CD4-positive, alpha-beta T cell treated with Interleukin-10 for 1 hour (primary cell): ENCODE results near the gene TMEM235.

Experiments used
- DNase-seq: peaks from one replicate; pipeline ENCODE4 v3.0.0-alpha.2; 2020

The TMEM235 gene

DNA sequence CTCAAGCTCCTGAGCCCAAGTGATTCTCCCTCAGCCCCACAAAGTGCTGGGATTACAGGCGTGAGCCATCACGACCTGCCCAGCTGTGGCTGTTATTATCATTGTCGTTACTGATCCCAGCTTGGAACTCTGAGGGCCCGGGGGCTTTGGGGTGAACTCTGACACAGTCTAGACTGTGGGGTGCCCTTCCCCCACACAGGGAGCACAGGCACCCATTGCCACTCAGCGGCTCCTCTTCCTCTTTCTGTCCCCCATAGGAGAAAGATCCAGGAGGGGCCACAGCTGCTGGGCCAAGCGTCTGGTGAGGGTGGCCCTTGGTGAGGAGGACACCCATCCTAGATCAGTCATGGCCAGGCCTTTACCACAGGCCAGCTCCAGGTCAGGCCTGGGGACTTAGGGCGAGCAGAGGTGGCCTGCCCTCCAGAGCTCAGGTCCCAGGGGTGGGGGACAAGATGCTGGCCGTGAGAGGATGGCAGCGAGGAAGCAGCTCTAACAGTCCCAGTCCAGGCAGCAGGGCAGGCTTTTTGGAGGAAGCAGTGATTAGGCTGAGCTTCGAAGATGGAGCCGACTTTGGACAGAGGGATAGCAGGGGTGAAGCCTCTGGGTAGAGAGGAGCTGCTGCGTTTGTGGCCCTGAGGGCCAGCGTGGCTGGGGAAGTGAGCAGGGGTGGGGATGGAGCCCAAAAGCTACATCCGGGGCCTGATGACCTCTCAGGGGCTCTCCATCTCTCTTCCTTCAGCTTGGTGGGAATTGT is 24.7 kb downstream of the TMEM235 start:
- DNase-seq, result no peak

DNA sequence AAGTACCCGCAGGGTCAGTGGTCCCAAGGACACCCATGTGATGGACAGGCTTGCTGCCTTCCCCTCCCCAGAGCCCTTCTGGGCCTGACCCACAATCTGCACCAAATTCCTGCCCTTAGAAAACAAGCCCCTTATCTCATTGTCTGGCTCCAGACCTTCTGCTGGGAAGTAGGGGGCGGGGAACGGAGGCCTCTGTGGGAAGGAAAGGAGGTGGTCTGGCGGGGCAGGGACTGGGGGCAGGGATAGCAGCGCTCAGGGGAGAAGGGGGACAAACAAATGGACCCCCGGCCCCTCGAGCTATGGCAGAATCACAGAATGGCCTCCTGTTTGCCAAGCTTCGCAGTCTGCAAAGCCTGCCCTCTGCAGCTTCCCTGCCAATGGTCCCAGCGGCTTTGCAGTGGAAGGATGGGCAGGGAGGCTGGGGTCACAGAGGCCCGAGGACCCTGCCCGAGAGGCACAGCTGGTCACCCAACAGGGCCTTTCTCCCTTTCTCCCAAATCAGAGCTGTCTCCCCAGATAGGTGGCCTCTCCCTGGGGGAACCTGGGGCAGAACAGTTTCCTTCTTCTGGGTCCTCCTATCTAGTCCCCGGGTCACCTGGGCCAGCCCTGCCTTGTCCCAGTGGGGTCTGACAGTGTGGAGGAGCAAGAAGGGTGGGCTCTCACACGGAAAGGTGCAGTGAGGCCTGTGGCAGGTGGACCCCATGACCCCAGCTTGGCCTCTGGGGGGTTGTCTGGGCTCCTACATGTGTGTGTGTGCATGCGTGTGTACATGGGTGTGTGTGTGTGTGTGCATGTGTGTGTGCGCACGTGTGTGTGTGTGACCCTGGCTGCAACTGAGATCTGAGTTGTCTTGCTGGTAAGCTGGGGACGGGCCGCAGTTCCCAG is 25.5 kb downstream of the TMEM235 start:
- DNase-seq, result no peak

- DNase-seq, result peak; percentile 57
These were observed 26.4 kb downstream of the TMEM235 start for GRCh38 chr17:78257810-78258322.

DNA sequence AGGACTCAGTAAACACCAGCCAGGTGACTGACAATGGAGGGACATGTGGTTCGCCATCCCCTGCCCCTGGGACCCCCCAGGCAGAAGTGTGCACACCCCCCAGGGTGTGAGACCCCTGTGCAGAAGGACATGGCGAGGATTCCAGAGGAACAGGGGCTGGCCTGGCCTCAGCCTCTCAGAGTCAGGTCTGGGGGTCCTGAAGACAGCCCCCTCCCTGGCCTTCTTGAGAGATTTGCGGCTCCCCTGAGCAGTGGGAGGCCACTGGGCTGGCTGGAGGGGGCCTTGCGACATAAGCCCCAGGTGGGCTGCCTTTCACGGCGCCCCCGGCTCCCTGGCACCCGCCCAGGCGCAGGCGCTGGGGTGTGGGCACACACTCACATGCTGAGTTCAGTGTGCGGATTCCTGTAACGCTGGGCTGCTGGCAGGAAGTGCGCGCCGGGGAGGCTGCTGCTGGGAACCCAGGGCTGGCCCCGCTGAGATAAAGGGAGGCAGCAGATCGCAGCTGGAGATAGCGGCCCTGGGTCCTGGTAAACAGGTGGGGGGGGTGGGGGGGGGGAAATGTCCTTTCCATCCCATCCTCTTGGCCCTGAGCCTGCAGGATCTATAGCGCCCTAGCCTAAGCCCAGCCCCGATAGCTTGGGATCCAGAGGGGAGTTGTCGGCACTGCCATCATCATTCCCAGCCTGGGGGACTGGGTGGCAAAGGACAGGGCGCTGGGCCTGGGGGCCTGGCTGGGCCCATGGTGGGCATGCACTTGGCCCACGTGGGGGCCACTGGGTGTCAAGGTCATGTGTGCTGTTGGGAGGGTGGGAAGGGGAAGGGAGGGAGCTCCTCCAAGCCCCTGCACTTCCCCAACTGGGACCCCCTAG is 27.1 kb downstream of the TMEM235 start:
- DNase-seq, result peak; percentile 88

DNA sequence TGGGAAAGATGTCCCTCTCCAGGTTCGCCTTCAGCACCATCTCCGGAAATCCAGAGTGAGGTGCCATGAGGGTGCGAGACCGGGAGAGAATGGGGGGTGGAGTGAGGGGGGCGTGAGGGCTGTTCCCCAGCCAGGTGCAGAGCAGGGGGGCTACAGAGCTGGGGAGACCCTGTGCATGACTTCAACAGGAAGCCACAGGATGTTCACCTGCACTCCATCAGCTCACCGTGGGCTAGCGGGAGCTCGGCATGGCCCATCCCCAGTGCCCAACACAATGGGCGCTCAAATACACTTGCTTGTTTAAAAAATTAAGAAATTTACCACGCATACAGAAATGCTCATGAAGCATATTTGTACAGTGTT is 27.7 kb downstream of the TMEM235 start:
- DNase-seq, result no peak

DNA sequence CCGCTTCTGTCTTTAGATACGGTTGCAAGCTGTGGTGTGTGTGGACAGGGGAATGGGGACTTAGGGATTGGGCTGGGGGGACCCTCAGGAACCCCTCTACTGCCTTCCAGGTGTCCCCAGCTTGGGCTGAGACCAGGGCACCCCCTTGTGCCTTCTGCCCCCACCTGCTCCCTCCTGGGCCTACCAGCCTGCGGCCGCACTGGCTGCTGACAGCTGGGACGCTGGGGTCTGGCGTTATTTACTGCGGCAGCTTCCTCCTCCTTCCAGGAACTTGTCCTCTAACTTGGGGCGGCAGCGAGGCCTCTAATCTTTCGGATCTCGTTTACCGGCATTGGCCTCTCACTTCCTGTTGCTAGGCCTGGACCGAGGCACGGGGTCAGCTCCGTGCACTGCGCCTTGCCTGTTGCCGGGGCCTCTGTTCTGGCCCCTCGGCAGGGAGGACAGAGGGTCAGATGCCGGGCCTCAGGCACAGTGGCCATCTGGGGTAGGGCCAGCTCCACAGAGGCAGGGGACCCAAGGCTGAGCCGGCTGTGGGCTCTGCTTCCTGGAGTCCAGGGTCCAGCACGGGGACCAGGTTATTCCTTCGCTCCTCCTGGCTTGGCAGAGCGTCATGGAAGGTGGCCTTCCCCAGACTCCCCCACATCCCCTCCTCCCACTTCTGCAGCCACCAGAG is 31.8 kb downstream of the TMEM235 start:
- DNase-seq, result peak; percentile 55

- DNase-seq, result no peak
These were observed 32.4 kb downstream of the TMEM235 start for GRCh38 chr17:78263736-78264340.

GRCh38 chr17:78264590-78264989 is 33.2 kb downstream of the TMEM235 start:
- DNase-seq, result no peak

DNA sequence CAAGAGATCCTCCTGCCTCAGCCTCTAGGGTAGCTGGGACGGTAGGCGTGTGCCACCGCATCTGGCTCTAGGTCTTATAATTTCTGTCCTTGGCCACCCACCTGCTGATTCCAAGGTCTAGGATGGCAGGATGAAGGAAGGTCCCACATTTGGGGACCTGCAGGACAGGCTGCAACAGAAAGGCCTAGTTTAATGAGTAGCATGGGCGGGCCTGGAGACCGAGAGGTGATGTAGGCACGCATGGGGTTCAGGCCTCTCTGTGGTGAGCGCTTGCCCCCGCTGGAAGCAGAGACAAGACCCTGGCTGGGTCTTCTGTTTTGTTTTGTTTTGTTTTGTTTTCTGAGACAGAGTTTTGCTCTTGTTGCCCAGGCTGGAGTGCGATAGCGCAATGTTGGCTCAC is 33.7 kb downstream of the TMEM235 start:
- DNase-seq, result no peak

DNA sequence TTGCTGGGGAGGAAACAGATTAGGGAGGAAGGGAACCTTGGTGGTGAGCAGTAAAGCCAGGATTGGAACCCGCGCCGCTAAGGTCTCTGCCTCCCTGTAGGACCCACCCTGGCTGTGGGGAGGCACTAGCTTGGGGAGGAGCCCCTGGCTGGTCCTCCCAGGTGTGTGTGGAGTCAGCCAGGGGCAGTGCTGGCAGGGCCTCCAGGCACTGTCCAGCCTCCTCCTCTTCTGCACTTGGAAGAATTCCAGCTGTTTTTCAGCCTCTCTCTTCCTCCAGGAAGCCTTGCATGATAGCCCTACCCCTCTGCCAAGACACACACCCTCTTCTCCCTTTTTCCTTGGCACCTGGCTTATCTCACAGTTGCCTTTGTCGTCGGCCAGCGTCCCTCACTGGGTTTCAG is 34.8 kb downstream of the TMEM235 start:
- DNase-seq, result no peak

GRCh38 chr17:78266771-78267170 is 35.3 kb downstream of the TMEM235 start:
- DNase-seq, result no peak

DNA sequence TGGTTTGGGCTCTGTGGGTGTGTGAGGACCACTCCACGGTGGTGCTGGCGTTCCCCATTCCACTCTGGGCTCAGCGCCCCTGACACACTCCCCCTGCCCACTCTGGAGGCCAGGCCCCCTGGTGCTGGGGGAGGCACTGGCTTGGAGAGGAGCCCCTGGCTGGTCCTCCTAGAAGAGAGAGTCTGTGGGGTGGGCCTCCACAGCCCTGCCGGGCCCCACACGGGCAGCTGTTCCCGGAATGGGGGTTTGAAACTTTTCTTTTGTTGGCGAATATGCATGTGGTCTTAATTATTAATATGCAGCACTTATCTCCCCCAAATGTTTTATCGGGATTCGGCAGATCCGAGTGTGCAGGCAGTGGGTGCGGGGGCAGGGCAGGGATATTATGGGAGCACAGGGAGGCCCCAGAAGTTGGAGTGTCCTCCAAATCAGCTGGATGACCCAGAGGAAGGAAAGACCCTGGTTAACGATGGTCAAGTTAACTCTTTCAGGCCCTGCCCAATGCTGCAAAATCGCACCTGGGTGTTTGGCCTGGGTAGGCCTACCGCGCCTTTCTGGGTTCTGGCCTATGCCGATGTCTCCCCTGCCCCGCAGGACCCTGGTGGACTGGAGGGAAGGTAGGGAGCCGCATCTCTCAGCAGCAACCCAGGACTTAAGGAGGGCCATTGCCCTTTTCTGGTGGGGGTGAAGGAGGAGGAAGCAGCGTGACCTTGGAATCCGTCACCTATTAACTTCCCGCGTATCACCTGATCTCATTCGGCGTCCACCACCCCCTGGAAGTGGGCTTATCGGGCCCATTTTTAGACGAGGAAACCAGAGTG is 36.0 kb downstream of the TMEM235 start:
- DNase-seq, result no peak

DNA sequence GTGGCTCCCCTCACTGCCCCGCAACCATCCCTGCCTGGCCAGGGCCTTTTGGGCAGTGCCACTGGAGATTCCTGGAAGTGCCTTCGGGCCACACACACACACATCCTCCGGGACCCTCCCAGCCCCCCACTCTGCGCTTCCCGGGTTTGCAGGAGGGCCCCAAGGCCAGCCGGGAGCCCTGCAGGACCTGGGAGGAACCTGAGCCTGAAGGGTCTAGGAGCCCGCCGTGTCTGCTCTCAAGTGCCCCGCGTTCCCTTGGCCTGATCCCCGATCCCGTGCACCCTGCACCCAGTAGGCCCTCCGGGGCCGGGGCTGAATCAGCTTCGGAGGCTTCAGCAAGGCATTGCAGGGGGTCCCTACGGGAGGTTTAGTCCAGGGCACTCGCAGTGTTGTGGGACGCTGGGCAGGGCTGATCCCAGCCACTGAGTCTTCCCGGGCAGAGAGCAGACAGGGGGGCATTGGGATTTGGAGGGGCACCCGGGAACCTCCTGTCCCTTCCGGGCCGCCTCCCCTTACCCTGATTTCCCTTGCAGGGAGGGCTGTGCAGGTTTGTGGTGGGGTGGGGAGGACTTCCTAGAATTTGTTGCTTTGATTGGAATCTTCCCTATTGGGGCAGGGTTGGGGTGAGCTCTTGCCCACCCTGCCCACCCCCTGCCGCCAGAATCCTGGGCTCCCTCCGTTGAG is 36.9 kb downstream of the TMEM235 start:
- no peak for DNase-seq

DNA sequence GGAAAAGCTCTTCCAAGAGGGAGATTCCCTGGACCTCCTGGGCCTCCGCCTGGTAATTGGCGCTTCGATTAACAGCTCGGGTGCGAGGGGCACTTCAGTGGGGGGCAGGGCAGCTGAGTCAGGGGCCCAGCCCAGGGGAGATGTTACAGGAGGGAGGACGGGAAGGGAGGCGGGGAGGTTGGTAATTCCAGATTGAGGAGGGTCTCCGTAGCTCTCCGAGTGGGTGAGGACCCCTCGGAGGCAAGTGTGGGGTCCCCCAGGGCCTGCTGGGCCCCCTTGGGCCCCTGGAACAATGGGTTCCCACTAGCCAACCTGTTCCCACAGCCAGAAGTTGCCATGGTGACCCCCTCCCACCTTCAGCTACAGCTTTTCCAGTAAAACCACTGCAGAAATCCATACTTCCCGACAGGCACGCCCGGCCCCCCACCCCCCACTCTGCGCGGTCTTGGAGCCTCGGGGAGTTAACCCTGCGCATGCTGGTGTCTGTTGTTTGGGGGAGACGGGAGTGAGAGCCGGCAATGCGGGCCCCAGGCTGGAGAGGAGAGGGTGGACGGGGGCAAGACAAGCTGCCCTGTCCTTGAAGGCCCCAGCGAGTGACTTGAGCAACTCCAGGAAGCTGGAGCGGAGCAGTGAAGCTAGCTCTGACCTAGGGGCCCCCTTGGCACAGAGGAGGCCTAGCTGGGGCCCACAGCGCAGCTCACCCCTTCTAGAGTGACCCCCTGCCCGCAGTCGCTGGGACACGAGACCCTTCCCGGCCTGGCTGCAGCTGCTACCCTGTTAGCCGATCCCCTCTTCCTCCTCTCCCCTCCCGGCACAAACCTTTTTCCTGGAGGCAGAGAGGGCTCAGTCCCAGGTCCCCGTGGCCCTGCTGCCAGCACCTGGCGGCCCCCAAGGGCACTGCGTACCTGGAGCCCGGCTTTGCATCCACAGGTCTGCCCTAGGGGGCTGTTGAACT is 37.8 kb downstream of the TMEM235 start:
- no peak for DNase-seq

DNA sequence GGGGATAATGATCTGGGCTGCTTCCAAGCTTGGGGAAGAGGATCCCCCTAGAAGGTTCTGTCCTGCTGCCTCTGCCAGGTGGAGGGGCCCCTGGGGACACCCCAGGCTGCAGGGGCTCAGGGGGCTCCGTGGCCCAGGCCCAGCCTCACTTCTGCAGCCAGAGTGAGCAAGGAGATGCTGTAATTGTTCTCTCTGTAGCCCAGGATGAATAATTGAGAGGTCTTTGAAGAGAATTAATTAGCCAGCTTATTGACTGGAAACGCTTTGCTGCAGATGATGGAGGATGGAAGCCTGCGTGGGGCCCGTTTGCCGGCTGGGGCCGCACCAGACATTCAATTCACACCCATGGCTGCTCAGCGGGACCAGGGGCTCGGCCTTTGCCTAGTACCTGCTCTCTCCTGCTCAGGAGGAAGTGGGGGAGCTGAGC is 38.5 kb downstream of the TMEM235 start:
- DNase-seq, result no peak

GRCh38 chr17:78271419-78272170 is 40.2 kb downstream of the TMEM235 start:
- no peak for DNase-seq

- DNase-seq, result peak; percentile 59
These were observed 40.9 kb downstream of the TMEM235 start for GRCh38 chr17:78272181-78272913.

GRCh38 chr17:78272914-78273258 is 41.5 kb downstream of the TMEM235 start:
- DNase-seq, result no peak
